Measurements from ENCODE around the gene NRG4.

DNA sequence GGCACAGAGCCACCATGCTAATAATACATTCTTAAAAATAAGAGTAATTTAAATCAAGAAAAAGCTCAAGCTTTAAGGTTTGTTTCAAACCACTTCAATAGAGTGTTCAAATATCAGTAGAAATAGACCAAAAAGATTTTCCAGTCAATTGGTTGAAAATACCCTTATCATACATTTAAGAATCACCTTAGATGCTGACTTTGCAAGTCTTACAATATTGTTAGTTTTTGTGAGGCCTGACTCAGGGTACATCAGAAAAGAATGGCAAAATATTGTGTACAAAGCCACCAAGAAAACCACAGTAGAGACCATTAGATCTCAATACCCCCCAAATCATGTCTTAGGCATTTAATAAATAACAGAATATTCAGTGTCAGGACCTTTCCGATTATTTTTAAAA, 19.8 kb upstream of the NRG4 start:
- TF ChIP-seq, protein P1, sequence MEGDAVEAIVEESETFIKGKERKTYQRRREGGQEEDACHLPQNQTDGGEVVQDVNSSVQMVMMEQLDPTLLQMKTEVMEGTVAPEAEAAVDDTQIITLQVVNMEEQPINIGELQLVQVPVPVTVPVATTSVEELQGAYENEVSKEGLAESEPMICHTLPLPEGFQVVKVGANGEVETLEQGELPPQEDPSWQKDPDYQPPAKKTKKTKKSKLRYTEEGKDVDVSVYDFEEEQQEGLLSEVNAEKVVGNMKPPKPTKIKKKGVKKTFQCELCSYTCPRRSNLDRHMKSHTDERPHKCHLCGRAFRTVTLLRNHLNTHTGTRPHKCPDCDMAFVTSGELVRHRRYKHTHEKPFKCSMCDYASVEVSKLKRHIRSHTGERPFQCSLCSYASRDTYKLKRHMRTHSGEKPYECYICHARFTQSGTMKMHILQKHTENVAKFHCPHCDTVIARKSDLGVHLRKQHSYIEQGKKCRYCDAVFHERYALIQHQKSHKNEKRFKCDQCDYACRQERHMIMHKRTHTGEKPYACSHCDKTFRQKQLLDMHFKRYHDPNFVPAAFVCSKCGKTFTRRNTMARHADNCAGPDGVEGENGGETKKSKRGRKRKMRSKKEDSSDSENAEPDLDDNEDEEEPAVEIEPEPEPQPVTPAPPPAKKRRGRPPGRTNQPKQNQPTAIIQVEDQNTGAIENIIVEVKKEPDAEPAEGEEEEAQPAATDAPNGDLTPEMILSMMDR (conservative IDR thresholded peaks at IDR 0.05; ENCODE audit: low read depth in 2 of 2) = no peak
- TF ChIP-seq EZH2 (IDR thresholded peaks at IDR 0.05; ENCODE audit: low read depth, unreplicated experiment) = no peak
- TF ChIP-seq POLR2AphosphoS5 (IDR thresholded peaks at IDR 0.05; ENCODE audit: low read depth) = no peak
- TF ChIP-seq EZH2phosphoT487 (IDR thresholded peaks at IDR 0.05; ENCODE audit: unreplicated experiment) = no peak
- TF ChIP-seq, protein P2, sequence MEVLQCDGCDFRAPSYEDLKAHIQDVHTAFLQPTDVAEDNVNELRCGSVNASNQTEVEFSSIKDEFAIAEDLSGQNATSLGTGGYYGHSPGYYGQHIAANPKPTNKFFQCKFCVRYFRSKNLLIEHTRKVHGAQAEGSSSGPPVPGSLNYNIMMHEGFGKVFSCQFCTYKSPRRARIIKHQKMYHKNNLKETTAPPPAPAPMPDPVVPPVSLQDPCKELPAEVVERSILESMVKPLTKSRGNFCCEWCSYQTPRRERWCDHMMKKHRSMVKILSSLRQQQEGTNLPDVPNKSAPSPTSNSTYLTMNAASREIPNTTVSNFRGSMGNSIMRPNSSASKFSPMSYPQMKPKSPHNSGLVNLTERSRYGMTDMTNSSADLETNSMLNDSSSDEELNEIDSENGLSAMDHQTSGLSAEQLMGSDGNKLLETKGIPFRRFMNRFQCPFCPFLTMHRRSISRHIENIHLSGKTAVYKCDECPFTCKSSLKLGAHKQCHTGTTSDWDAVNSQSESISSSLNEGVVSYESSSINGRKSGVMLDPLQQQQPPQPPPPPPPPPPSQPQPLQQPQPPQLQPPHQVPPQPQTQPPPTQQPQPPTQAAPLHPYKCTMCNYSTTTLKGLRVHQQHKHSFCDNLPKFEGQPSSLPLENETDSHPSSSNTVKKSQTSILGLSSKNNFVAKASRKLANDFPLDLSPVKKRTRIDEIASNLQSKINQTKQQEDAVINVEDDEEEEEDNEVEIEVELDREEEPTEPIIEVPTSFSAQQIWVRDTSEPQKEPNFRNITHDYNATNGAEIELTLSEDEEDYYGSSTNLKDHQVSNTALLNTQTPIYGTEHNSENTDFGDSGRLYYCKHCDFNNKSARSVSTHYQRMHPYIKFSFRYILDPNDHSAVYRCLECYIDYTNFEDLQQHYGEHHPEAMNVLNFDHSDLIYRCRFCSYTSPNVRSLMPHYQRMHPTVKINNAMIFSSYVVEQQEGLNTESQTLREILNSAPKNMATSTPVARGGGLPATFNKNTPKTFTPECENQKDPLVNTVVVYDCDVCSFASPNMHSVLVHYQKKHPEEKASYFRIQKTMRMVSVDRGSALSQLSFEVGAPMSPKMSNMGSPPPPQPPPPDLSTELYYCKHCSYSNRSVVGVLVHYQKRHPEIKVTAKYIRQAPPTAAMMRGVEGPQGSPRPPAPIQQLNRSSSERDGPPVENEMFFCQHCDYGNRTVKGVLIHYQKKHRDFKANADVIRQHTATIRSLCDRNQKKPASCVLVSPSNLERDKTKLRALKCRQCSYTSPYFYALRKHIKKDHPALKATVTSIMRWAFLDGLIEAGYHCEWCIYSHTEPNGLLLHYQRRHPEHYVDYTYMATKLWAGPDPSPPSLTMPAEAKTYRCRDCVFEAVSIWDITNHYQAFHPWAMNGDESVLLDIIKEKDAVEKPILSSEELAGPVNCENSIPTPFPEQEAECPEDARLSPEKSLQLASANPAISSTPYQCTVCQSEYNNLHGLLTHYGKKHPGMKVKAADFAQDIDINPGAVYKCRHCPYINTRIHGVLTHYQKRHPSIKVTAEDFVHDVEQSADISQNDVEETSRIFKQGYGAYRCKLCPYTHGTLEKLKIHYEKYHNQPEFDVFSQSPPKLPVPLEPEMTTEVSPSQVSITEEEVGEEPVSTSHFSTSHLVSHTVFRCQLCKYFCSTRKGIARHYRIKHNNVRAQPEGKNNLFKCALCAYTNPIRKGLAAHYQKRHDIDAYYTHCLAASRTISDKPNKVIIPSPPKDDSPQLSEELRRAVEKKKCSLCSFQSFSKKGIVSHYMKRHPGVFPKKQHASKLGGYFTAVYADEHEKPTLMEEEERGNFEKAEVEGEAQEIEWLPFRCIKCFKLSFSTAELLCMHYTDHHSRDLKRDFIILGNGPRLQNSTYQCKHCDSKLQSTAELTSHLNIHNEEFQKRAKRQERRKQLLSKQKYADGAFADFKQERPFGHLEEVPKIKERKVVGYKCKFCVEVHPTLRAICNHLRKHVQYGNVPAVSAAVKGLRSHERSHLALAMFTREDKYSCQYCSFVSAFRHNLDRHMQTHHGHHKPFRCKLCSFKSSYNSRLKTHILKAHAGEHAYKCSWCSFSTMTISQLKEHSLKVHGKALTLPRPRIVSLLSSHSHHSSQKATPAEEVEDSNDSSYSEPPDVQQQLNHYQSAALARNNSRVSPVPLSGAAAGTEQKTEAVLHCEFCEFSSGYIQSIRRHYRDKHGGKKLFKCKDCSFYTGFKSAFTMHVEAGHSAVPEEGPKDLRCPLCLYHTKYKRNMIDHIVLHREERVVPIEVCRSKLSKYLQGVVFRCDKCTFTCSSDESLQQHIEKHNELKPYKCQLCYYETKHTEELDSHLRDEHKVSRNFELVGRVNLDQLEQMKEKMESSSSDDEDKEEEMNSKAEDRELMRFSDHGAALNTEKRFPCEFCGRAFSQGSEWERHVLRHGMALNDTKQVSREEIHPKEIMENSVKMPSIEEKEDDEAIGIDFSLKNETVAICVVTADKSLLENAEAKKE (CRISPR knock-in tag; IDR thresholded peaks at IDR 0.05) = no peak
- no peak for TF ChIP-seq ZNF331 (CRISPR knock-in tag; IDR thresholded peaks at IDR 0.05; ENCODE audit: low read depth)
- no peak for TF ChIP-seq JUNB (IDR thresholded peaks at IDR 0.05; ENCODE audit: unreplicated experiment)
- no peak for TF ChIP-seq NANOG (IDR thresholded peaks at IDR 0.05; ENCODE audit: borderline replicate concordance)
- no peak for TF ChIP-seq CREB1 (CRISPR knock-in tag; IDR thresholded peaks at IDR 0.05; ENCODE audit: low read depth)
- TF ChIP-seq, protein P3, sequence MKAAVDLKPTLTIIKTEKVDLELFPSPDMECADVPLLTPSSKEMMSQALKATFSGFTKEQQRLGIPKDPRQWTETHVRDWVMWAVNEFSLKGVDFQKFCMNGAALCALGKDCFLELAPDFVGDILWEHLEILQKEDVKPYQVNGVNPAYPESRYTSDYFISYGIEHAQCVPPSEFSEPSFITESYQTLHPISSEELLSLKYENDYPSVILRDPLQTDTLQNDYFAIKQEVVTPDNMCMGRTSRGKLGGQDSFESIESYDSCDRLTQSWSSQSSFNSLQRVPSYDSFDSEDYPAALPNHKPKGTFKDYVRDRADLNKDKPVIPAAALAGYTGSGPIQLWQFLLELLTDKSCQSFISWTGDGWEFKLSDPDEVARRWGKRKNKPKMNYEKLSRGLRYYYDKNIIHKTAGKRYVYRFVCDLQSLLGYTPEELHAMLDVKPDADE (IDR thresholded peaks at IDR 0.05) = no peak
- TF ChIP-seq ZNF114 (CRISPR knock-in tag; IDR thresholded peaks at IDR 0.05) = no peak

Measured in GM23338 (cell line).